HepG2 (cell line): ENCODE measurements around the gene USP32. TPM values are rescaled to one million over a fixed set of nuclear protein-coding genes. Genes with fewer than 3 reads are reported as not detected.
"Not testable (repeated sequence)": the region's sequence is repeated elsewhere in the genome, so short reads cannot be mapped to it uniquely, and the experiment has no call there.

Source experiments
- ATAC-seq: fragments of 200-7000 bp; cut with Tn5 transposase; 3 replicates; pipeline ENCODE4 v1.9.1; 2020; ENCODE audit warnings: mild to moderate bottlenecking, moderate library complexity
- BruUV-seq: library from RNA; stranded (reverse); fragments of 400-500 nt; replicated peaks from 2 replicates; lab custom pipeline; 2021; lab: Mats Ljungman, UMichigan
- CTCF ChIA-PET: fragments of 300-600 bp; formaldehyde crosslinking; extraction: SDS; loops from one replicate; lab custom pipeline; 2021; ENCODE audit warnings: low total read pairs, inconsistent platforms, low intra/inter-chr PET ratio; lab: Yijun Ruan, JAX
- POLR2A ChIA-PET: fragments of 350-600 bp; sonication (Branson Sonifier 250); formaldehyde crosslinking; loops from one replicate; lab custom pipeline; 2020; ENCODE audit warnings: antibody characterized with exemption, inconsistent platforms; lab: Yijun Ruan, JAX
- DNase-seq: peaks from one replicate; pipeline ENCODE4 v3.0.0-alpha.2; 2015; ENCODE audit warnings: low spot score
- FAIRE-seq: peaks from 3 replicates; lab custom pipeline; 2011; peaks lifted over from hg19 to GRCh38; lab: Jason Lieb, UNC
- H2AFZ ChIP-seq: one replicate; pipeline ENCODE4 v1.6.1; 2011; ENCODE audit warnings: low read length, inconsistent platforms
- H3K27ac ChIP-seq: fragments of 300-600 bp; 3 replicates; pipeline ENCODE4 v1.8.0; 2011; ENCODE audit warnings: mixed run types, mild to moderate bottlenecking, mixed read lengths, low read length, inconsistent platforms; ENCODE audit not compliant: insufficient read depth; ENCODE audit errors: extremely low read length
- H3K27me3 ChIP-seq, 2 experiments: fragments of 200-600 bp in 1 of 2; 2 replicates in 1 of 2; 3 replicates in 1 of 2; pipeline versions ENCODE4 v1.6.0 to v1.8.0; 2011; ENCODE audit warnings: low read length in 2 of 2, mild to moderate bottlenecking in 2 of 2, moderate library complexity in 2 of 2, inconsistent platforms in 1 of 2; ENCODE audit not compliant: insufficient read depth in 2 of 2, control insufficient read depth in 1 of 2
- H3K36me3 ChIP-seq, 2 experiments: fragments of 200-600 bp in 1 of 2; replicated peaks in 1 of 2; 2 replicates in 1 of 2; 3 replicates in 1 of 2; pipeline versions ENCODE4 v1.5.1 to v1.8.0; 2011; ENCODE audit warnings: low read length in 2 of 2, inconsistent platforms in 1 of 2; ENCODE audit not compliant: insufficient read depth in 2 of 2, control insufficient read depth in 1 of 2
- H3K4me1 ChIP-seq: 2 replicates; pipeline ENCODE4 v1.5.1; 2012; ENCODE audit warnings: low read length, inconsistent platforms; ENCODE audit not compliant: insufficient read depth
- H3K4me2 ChIP-seq: 2 replicates; pipeline ENCODE4 v1.6.0; 2011; ENCODE audit warnings: low read depth, low read length, inconsistent platforms
- H3K4me3 ChIP-seq, 3 experiments: fragments of 200-600 bp in 1 of 3; sonication (generic), shearing (Covaris generic) in 1 of 3; replicated peaks in 1 of 3; 2 replicates each; pipeline ENCODE4 v1.5.1; 2011 to 2016; ENCODE audit warnings: low read length in 3 of 3, inconsistent platforms in 2 of 3, low read depth in 2 of 3, mild to moderate bottlenecking in 2 of 3, control low read depth in 1 of 3, mixed read lengths in 1 of 3; ENCODE audit not compliant: insufficient read depth in 1 of 3
- H3K79me2 ChIP-seq: one replicate; pipeline ENCODE4 v1.6.1; 2011; ENCODE audit warnings: low read length, inconsistent platforms; ENCODE audit not compliant: insufficient read depth
- H3K9ac ChIP-seq: 2 replicates; pipeline ENCODE4 v1.6.0; 2011; ENCODE audit warnings: mild to moderate bottlenecking, low read depth, low read length, inconsistent platforms; ENCODE audit not compliant: insufficient read depth
- H3K9me3 ChIP-seq: 2 replicates; pipeline ENCODE4 v1.5.1; 2012; ENCODE audit warnings: mild to moderate bottlenecking, low read length
- H4K20me1 ChIP-seq: 2 replicates; pipeline ENCODE4 v1.6.0; 2011; ENCODE audit warnings: inconsistent platforms, mild to moderate bottlenecking, low read length, moderate library complexity; ENCODE audit not compliant: insufficient read depth
- EZH2 ChIP-seq: conservative IDR thresholded peaks from 2 replicates; pipeline ENCODE4 v1.6.1; 2012; ENCODE audit warnings: mild to moderate bottlenecking, low read depth, low read length, moderate library complexity
- GMEB1 ChIP-seq: sonication (generic); formaldehyde crosslinking; IDR thresholded peaks from 2 replicates; pipeline ENCODE4 v1.5.1; 2020; ENCODE audit warnings: missing genetic modification reagents, mild to moderate bottlenecking, borderline replicate concordance
- HNRNPL ChIP-seq: fragments of 200-400 bp; formaldehyde crosslinking; IDR thresholded peaks from 2 replicates; pipeline ENCODE4 v1.6.1; 2017; ENCODE audit warnings: mild to moderate bottlenecking, low read depth, low read length
- LCORL ChIP-seq, 2 experiments: fragments of 450-650 bp in 1 of 2; sonication (generic) in 1 of 2; formaldehyde crosslinking in 1 of 2; IDR thresholded peaks; 2 replicates each; pipeline versions ENCODE4 v1.5.0 to v1.6.1; 2017 to 2020; ENCODE audit warnings: antibody characterized with exemption in 1 of 2, missing genetic modification reagents in 1 of 2
- RBM22 ChIP-seq: fragments of 200-400 bp; formaldehyde crosslinking; optimal IDR thresholded peaks from 2 replicates; pipeline ENCODE3; 2017; ENCODE audit warnings: mild to moderate bottlenecking, low read length, moderate library complexity
- SAP130 ChIP-seq: IDR thresholded peaks from 2 replicates; pipeline ENCODE4 v1.6.1; 2016; ENCODE audit warnings: low read depth
- SMAD3 ChIP-seq: sonication (generic); formaldehyde crosslinking; IDR thresholded peaks from 2 replicates; pipeline ENCODE4 v1.4.0; 2020; ENCODE audit warnings: missing genetic modification reagents
- STAG1 ChIP-seq: sonication (generic); formaldehyde crosslinking; IDR thresholded peaks from 2 replicates; pipeline ENCODE4 v1.4.0; 2020; ENCODE audit warnings: missing genetic modification reagents
- SYNCRIP ChIP-seq: fragments of 200-400 bp; formaldehyde crosslinking; IDR thresholded peaks from 2 replicates; pipeline ENCODE4 v1.6.1; 2018; ENCODE audit warnings: mild to moderate bottlenecking, low read depth, low read length; ENCODE audit not compliant: insufficient read depth
- TARDBP ChIP-seq: sonication (generic); formaldehyde crosslinking; IDR thresholded peaks from 2 replicates; pipeline ENCODE4 v1.8.0; 2022; ENCODE audit warnings: mild to moderate bottlenecking, missing genetic modification reagents
- ZBTB38 ChIP-seq: sonication (generic); formaldehyde crosslinking; IDR thresholded peaks from 2 replicates; pipeline ENCODE4 v1.5.1; 2020; ENCODE audit warnings: mild to moderate bottlenecking, missing genetic modification reagents
- ZBTB42 ChIP-seq: sonication (generic); formaldehyde crosslinking; IDR thresholded peaks from 2 replicates; pipeline ENCODE4 v1.5.0; 2020; ENCODE audit warnings: mild to moderate bottlenecking, missing genetic modification reagents
- ZNF589 ChIP-seq: sonication (generic); formaldehyde crosslinking; conservative IDR thresholded peaks from 2 replicates; pipeline ENCODE4 v1.8.0; 2022; ENCODE audit warnings: mild to moderate bottlenecking, moderate library complexity, missing genetic modification reagents
- WGBS: methylation state at CpG from one replicate; pipeline ENCODE4 v1.1.6; 2017; ENCODE audit warnings: low lambda C conversion rate; 5-methylcytosine and 5-hydroxymethylcytosine counted together
- in situ Hi-C: cut with HindIII; loops from 2 replicates; pipeline ENCODE4 v1.10.0; 2017; ENCODE audit warnings: low pct_unique_long_range_greater_than_20kb; ENCODE audit not compliant: extremely low pct_ligation_motif_present
- intact Hi-C: fragments of 100-400 bp; cut with micrococcal nuclease; formaldehyde crosslinking; loops from one replicate; pipeline ENCODE4 v1.10.0; 2022; ENCODE audit not compliant: unreplicated experiment
- polyA plus RNA-seq, 8 experiments: library from polyadenylated mRNA; depleted of rRNA in 3 of 8; stranded (reverse) in 7 of 8; unstranded in 1 of 8; fragments of >200 nt; fragmentation: Illumina TruSeq in 4 of 8; extraction: Trizol in 4 of 8; gene quantifications; 2 replicates each; pipeline versions ENCODE4 v1.2.1 to v1.2.3, GENCODE V29; 2011 to 2016; ENCODE audit warnings: low read depth in 4 of 8, missing spikeins in 1 of 8, mixed read lengths in 1 of 8; ENCODE audit not compliant: insufficient read depth in 1 of 8
- total RNA-seq, 5 experiments: library from RNA; depleted of rRNA; stranded (reverse); fragments of >200 nt; fragmentation: Illumina TruSeq; extraction: Trizol; gene quantifications; 2 replicates each; pipeline ENCODE4 v1.2.3, GENCODE V29; 2016; ENCODE audit warnings: low read depth in 1 of 5

Gene USP32
- total and polyA plus RNA-seq, 2 of the 13 experiments (the other 11 are each of a cell fraction or from before 2014, with no cell fraction given), result 24.9 to 39.9 TPM

GRCh38 chr17:60230358-60230757 lies 161.6 kb downstream of the USP32 start (continued):
- no peak for TF ChIP-seq EZH2
- no peak for TF ChIP-seq SAP130 (CRISPR knock-in tag)
- TF ChIP-seq LCORL (IDR thresholded peaks at IDR 0.05), result no peak
- TF ChIP-seq LCORL (CRISPR knock-in tag; IDR thresholded peaks at IDR 0.05), result no peak
- no peak for TF ChIP-seq GMEB1
- TF ChIP-seq SYNCRIP, result no peak
- TF ChIP-seq ZNF589, result no peak
- no peak for TF ChIP-seq TARDBP (CRISPR knock-in tag)
- TF ChIP-seq SMAD3, result no peak
- no peak for TF ChIP-seq ZBTB42 (CRISPR knock-in tag)
- no peak for TF ChIP-seq RBM22
- TF ChIP-seq ZBTB38 (CRISPR knock-in tag), result no peak

- WGBS, result 94% methylated on average over 3 of the region's 3 CpGs
- no TSS peak for BruUV-seq
- no peaks in the 10 kb centered on the region for H3K27me3 ChIP-seq
- H4K20me1 ChIP-seq, result no peaks in the 10 kb centered on the region
- TF ChIP-seq HNRNPL (no peak), STAG1 (peak; percentile 46; the same call in 1 of the 2 replicates)
- ChIA-PET POLR2A (no interaction called here), CTCF (no interaction called here)
- H3K4me2 ChIP-seq, result no peak overlapping the region
- H3K36me3 ChIP-seq, result peaks cover 4 to 17% of the 10 kb centered on the region in 2 experiments
- H2AFZ ChIP-seq, result no peak overlapping the region
- H3K27ac ChIP-seq, result no peak overlapping the region
- H3K4me1 ChIP-seq, result no peaks in the 10 kb centered on the region
- H3K9ac ChIP-seq, result no peak overlapping the region
- FAIRE-seq (no peak), ATAC-seq (no peak), DNase-seq (no peak)
- intact Hi-C loops, result loop anchor here (10.0 kb wide), 1 partner anchor 84 kb away; the partner anchor contains the start of gene CA4
- H3K79me2 ChIP-seq, result no peaks in the 10 kb centered on the region
- H3K4me3 ChIP-seq, result no peak overlapping the region
- no peaks in the 10 kb centered on the region for H3K9me3 ChIP-seq
- in situ Hi-C loops, result no loop called here
Measured at GRCh38 chr17:60229188-60229802, 162.6 kb downstream of the USP32 start.

DNA sequence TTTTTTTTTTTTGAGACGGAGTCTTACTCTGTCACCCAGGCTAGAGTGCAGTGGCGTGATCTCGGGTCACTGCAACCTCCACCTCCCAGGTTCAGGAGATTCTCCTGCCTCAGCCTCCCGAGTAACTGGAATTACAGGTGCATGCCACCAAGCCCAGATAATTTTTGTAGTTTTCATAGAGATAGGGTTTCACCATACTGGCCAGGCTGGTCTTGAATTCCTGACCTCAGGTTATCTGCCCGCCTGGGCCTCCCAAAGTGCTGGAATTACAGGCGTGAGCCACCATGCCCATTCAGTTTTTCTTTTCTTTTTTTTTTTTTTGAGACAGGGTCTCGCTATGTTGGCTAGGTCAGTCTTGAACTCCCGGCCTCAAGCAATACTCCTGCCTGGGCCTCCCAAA lies 164.7 kb downstream of the USP32 start:
- H3K4me2 ChIP-seq, H3K9me3 ChIP-seq, H3K9ac ChIP-seq, DNase-seq, H4K20me1 ChIP-seq, H3K4me1 ChIP-seq, ATAC-seq, H2AFZ ChIP-seq, BruUV-seq, H3K27ac ChIP-seq, H3K27me3 ChIP-seq, FAIRE-seq, CTCF ChIA-PET, POLR2A ChIA-PET, H3K4me3 ChIP-seq, H3K79me2 ChIP-seq, in situ Hi-C loops: not testable (repeated sequence)
- 97% methylated on average over 8 of the region's 8 CpGs for WGBS
- H3K36me3 ChIP-seq, result peaks cover 8 to 31% of the 10 kb centered on the region in 2 experiments
- intact Hi-C loops, result loop anchor here (10.0 kb wide), 1 partner anchor 82 kb away; the partner anchor contains the start of gene CA4
